GM15510 (cell line): ENCODE results near the gene FREM1.

Experiments used
- POLR2A ChIP-seq: IDR thresholded peaks from 3 replicates; pipeline ENCODE4 v1.6.1; 2011; ENCODE audit warnings: borderline replicate concordance; ENCODE audit not compliant: insufficient read length; ENCODE audit errors: extremely low read depth

Gene FREM1

DNA sequence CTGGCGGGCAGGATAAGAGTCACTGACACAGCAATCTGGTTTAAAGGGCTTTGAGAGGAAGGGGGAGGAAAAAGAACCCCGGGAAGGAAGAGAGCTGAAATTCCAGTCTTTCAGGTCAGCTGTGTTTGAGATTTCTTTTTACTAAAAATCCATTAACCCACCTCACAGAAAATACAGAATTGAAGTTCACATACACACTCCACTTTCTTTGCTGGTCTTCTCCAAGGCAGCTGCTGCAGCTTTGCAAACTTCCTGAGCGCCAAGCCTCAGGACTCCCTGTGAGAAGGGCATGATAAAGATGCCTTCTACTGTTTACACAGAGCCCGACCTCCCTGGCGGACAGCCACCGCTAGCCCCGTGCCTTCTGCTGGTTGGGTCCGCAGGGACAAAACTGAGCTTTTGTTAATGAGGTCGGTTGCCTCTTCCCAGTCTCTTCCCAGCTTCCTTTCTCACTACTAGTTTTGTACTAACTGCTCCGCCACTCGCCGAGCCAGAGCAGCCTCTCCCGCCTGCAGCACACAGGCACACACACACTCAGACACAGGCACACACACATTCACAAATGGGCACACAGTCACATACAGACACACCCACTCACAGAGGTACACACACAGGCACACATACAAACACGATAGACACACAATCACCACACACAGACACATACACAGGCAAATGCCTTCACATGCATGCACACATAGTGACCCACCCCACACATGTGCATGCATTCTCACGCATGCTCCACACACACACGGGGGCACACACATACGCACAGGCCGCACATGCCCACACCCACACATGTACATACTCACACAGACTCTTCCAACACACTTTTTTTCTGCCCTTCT is at the start of gene FREM1:
TSS of gene FREM1 (minus strand) at position 468 of the 845 bp plus-strand sequence. CDS start 41,451 bp downstream, outside the sequence.
- no peak for TF ChIP-seq POLR2A

- TF ChIP-seq POLR2A, result no peak
Measured at GRCh38 chr9:14958989-14959388, 48.8 kb upstream of the FREM1 start.

DNA sequence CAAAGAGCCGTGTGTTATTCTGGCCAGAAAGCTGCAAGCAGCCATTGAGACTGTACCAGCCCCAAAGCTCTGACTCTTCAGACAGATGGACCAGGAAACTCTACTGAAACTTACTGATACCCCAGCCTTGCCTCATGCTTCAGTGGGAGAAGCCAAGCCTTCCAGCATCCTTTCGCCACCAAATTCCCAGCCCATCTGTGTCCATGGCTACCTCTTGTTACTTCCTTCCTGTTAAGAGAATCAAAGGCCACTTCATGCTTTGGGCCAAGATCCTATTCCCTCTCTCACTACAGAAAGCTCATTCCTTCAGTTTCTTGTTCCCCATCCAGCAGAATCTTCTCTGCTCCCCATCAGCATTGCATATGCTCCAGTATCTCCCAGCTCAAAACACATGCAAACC is 46.9 kb upstream of the FREM1 start:
- TF ChIP-seq POLR2A, result no peak

DNA sequence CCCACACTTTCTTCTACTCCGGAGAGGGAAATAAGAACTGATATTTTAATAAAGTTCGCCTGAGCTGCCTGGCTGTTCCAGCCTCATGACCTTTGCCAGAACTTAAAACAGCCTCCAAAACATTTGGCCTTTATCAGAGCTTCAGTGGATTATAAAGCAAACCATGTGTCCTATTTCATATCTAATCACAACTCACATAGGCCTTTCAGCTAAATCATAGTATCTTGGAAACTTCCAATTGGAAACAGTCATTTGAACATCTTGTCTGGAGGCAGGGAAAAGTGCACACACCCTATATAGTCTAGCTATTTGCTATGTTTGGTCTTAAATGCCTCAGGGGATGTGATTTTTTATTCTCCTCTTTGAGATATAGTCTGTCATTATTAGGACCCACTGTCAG is 46.0 kb upstream of the FREM1 start:
- TF ChIP-seq POLR2A, result no peak

DNA sequence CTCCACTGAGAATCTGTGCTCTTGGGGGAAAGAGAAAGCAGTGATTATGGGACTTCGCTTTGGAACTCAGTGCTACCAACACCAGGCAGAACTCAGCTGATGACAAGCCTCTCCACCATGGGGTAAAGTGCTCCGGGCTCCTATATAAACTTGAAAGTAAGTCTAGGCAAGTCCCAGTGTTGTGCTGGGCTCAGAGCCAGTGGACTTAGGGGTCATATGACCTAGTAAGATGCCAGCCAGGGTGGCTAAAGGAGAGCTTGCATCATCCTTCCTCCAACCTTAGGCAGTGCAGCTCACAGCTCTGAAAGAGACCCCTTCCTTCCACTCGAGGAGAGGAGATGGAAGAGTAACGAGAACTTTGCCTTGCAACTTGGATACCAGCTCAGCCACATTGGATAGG is 35.1 kb upstream of the FREM1 start:
- no peak for TF ChIP-seq POLR2A

GRCh38 chr9:14941501-14942405 is 31.5 kb upstream of the FREM1 start:
- TF ChIP-seq POLR2A, result no peak

DNA sequence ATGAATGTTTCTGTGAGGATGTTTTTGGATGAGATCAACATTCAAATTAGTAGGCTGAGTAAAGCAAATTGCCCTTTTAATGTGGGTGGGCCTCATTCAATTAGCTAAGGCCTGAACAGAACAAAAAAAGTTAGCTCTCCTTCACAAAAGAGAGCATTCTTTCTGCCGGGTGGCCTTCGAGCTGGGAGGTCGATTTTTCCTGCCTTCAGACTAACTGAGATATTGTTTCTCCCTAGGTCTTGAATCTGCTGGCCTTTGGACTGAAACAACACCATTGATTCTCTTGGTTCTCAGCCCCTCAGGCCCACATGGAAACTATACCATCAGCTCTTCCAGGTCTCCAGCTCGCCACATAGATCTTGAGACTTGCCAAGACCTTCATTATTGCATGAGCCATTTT is 29.1 kb upstream of the FREM1 start:
- TF ChIP-seq POLR2A, result no peak

- TF ChIP-seq POLR2A, result no peak
Measured at GRCh38 chr9:14937216-14937615, 27.0 kb upstream of the FREM1 start.

GRCh38 chr9:14936491-14936890 is 26.3 kb upstream of the FREM1 start:
- no peak for TF ChIP-seq POLR2A

- TF ChIP-seq POLR2A, result no peak
Measured at GRCh38 chr9:14935964-14936363, 25.7 kb upstream of the FREM1 start.

DNA sequence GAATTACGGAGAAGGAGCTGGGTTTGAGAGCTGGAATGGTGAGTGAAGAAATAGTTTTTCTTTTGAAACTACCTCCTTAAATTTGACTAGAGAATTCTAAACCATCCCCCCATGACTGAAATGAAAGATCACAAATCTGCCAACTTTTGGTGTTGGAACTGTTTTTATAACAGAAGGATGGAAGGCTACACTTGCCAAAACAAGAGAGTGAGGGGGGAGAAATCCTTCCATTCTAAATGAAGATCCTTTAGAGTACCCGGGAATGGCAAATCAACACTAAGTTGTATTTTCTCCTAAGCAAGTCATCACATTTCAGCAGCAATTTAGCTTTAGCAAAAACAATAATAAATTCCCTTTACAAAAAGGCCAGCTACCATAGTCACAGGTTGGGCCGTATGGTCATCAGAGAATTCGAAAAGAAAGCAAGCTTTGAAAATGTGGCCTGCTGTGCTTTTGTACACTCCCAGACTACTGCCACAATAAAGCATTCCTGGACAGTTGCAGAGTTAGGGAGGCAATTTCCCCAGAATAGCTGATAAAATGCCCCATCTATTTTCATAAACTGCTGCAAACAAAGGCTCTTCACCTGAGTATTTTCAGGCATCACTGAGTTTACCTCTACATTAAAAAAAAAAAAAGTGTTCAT is 25.0 kb upstream of the FREM1 start:
- TF ChIP-seq POLR2A, result no peak

DNA sequence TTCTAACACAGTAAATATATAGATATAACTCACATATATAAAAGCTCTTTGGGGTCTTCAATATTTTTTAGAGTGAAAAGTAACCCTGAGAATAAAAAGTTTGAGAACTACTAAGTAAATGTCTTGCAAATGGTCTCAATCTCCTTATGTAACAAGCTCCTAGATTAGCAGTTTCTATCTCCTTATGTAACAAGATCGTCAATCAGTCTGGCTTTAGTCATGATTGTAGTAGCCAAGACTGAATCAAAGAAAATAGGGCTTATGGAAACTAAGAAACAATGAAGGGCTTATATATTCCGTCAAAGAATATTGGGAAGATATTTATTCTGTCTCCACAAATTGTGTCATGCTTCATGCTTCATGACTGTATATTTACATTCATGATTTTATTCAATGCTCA is 22.4 kb upstream of the FREM1 start:
- TF ChIP-seq POLR2A, result no peak

DNA sequence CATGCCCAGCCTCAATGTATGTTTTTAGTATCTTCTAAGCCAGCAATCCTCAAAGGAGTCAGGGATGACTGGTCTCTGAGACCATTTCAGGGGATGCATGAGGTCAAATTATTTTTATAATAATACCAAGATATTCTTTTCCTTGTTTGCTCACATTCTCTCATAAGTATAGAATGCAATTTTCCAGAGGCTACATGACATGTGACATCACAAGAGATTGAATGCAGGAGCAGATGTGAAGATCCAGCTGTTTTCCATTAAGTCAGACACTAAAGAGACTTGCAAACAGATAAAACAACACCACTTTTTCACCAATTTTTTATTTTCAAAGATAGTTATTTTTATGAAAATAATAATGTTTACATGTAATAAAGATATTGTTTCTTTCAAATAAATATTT is 22.0 kb upstream of the FREM1 start:
- TF ChIP-seq POLR2A, result no peak

DNA sequence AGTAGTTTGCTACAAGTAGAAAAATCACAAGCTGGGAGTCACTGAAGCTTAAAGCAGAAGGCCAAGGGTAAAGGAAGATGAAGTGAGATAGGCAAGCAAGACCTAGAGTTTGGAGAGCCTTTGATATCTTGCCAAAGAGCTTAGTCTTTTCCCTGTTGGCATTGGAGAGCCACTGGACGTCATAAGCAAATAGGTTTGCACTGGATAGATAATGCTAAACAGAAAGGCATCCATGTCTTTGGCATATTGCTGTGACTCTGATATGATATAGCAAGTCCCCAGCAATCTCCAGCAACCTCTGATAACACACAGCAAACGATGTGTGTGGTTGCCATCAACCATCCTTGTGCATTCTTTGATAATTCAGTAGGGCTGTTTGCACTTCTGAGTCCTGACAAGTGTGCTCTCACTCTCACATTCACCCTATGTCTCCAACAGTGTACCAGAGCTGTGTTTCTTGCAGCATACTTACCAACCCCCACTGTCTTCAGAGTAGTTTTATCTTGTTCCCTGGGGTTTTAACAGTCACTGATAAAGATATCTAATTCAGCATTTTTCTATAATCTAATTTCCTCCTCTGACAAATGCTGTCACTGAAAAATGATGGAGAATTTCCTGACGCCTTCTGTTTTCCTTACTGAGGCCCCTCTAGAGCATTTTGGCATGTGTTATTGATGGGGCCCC is 16.9 kb upstream of the FREM1 start:
- no peak for TF ChIP-seq POLR2A
